DOHH2 (cell line): ENCODE data around the gene FAM81B.

ENCODE experiments used
- H3F3A ChIP-seq: fragments of 200-600 bp; sonication (generic), shearing (Covaris generic); 2 replicates; pipeline ENCODE4 v1.6.0; 2016; ENCODE audit warnings: antibody characterized with exemption, mild to moderate bottlenecking; ENCODE audit not compliant: control insufficient read depth, insufficient read depth
- H3K27ac ChIP-seq: fragments of 200-600 bp; sonication (generic); 2 replicates; pipeline ENCODE4 v1.5.1; 2014; ENCODE audit warnings: low read depth, mild to moderate bottlenecking, low read length, moderate library complexity
- H3K27me3 ChIP-seq: fragments of 200-600 bp; sonication (generic); 2 replicates; pipeline ENCODE4 v1.6.1; 2014; ENCODE audit warnings: mild to moderate bottlenecking, low read length, mixed read lengths; ENCODE audit not compliant: control insufficient read depth
- H3K36me3 ChIP-seq: fragments of 200-600 bp; sonication (generic); 2 replicates; pipeline ENCODE4 v1.6.1; 2014; ENCODE audit warnings: mild to moderate bottlenecking, low read length, moderate library complexity, mixed read lengths; ENCODE audit not compliant: control insufficient read depth
- H3K4me1 ChIP-seq: fragments of 200-600 bp; sonication (generic); 2 replicates; pipeline ENCODE4 v1.6.1; 2014; ENCODE audit warnings: mild to moderate bottlenecking, low read length, mixed read lengths; ENCODE audit not compliant: control insufficient read depth
- H3K4me2 ChIP-seq: fragments of 200-600 bp; sonication (generic); 2 replicates; pipeline ENCODE4 v1.6.0; 2014; ENCODE audit warnings: mild to moderate bottlenecking, low read length, moderate library complexity
- H3K4me3 ChIP-seq: fragments of 200-600 bp; sonication (generic); 2 replicates; pipeline ENCODE4 v1.5.1; 2014; ENCODE audit warnings: mild to moderate bottlenecking, low read length, mixed read lengths
- H3K79me2 ChIP-seq: fragments of 200-600 bp; sonication (generic); 2 replicates; pipeline ENCODE4 v1.6.1; 2014; ENCODE audit warnings: mild to moderate bottlenecking, low read length, mixed read lengths; ENCODE audit not compliant: control insufficient read depth
- H3K9me2 ChIP-seq: fragments of 200-600 bp; sonication (generic); replicated peaks from 2 replicates; pipeline ENCODE4 v1.6.1; 2014; ENCODE audit warnings: mild to moderate bottlenecking, low read length, mixed read lengths; ENCODE audit not compliant: control insufficient read depth
- H3K9me3 ChIP-seq: fragments of 200-600 bp; sonication (generic); 2 replicates; pipeline ENCODE4 v1.6.1; 2014; ENCODE audit warnings: antibody characterized with exemption, low read length, mixed read lengths; ENCODE audit not compliant: control insufficient read depth, insufficient read depth
- H4K20me1 ChIP-seq: fragments of 200-600 bp; sonication (generic); 2 replicates; pipeline ENCODE4 v1.6.0; 2014; ENCODE audit warnings: low read depth, mild to moderate bottlenecking, antibody characterized with exemption, low read length, moderate library complexity; ENCODE audit not compliant: control insufficient read depth, insufficient read depth
- CTCF ChIP-seq: fragments of 200-600 bp; sonication (generic); IDR thresholded peaks from one replicate; pipeline ENCODE4 v1.5.1; 2014; ENCODE audit warnings: antibody characterized with exemption, mild to moderate bottlenecking, low read depth, low read length; ENCODE audit not compliant: poor library complexity, severe bottlenecking
- EZH2phosphoT487 ChIP-seq: fragments of 200-600 bp; sonication (generic); IDR thresholded peaks from 2 replicates; pipeline ENCODE4 v1.6.1; 2017; ENCODE audit warnings: borderline replicate concordance, mild to moderate bottlenecking, antibody characterized with exemption, low read length, moderate library complexity, mixed read lengths

Gene FAM81B

GRCh38 chr5:95406426-95407090 is 15.4 kb downstream of the FAM81B start:
- Histone ChIP-seq H3K4me3 (no peak overlapping the region), H4K20me1 (no peaks in the 10 kb centered on the region), H3F3A (no peaks in the 10 kb centered on the region), H3K4me1 (no peaks in the 10 kb centered on the region), H3K27me3 (no peaks in the 10 kb centered on the region), H3K9me3 (no peaks in the 10 kb centered on the region), H3K9me2 (no peaks in the 10 kb centered on the region), H3K79me2 (no peaks in the 10 kb centered on the region), H3K4me2 (no peak overlapping the region), H3K36me3 (no peaks in the 10 kb centered on the region), H3K27ac (no peak overlapping the region)
- TF ChIP-seq EZH2phosphoT487 = no peak
- TF ChIP-seq CTCF = no peak

- no peak overlapping the region for H3K4me2 ChIP-seq
- no peaks in the 10 kb centered on the region for H3K79me2 ChIP-seq
- H3K9me2 ChIP-seq = no peaks in the 10 kb centered on the region
- H3K27me3 ChIP-seq = no peaks in the 10 kb centered on the region
- no peaks in the 10 kb centered on the region for H3K36me3 ChIP-seq
- H3K9me3 ChIP-seq = no peaks in the 10 kb centered on the region
- H4K20me1 ChIP-seq = no peaks in the 10 kb centered on the region
- H3K27ac ChIP-seq = no peak overlapping the region
- no peaks in the 10 kb centered on the region for H3F3A ChIP-seq
- no peak for TF ChIP-seq CTCF
- no peak for TF ChIP-seq EZH2phosphoT487
- H3K4me1 ChIP-seq = no peaks in the 10 kb centered on the region
- H3K4me3 ChIP-seq = no peak overlapping the region
Measured at GRCh38 chr5:95410279-95410678, 19.1 kb downstream of the FAM81B start.

GRCh38 chr5:95411474-95411873 is 20.3 kb downstream of the FAM81B start:
- Histone ChIP-seq H3K4me1 (no peaks in the 10 kb centered on the region), H3K79me2 (no peaks in the 10 kb centered on the region), H3K9me2 (no peaks in the 10 kb centered on the region), H3K4me2 (no peak overlapping the region), H4K20me1 (no peaks in the 10 kb centered on the region), H3K27me3 (no peaks in the 10 kb centered on the region), H3K36me3 (no peaks in the 10 kb centered on the region), H3K4me3 (no peak overlapping the region), H3K27ac (no peak overlapping the region), H3F3A (no peaks in the 10 kb centered on the region), H3K9me3 (no peaks in the 10 kb centered on the region)
- no peak for TF ChIP-seq CTCF
- no peak for TF ChIP-seq EZH2phosphoT487

GRCh38 chr5:95414451-95414850 is 23.3 kb downstream of the FAM81B start:
- Histone ChIP-seq H3K36me3 (no peaks in the 10 kb centered on the region), H3K9me3 (no peaks in the 10 kb centered on the region), H3K4me3 (no peak overlapping the region), H3K27me3 (no peaks in the 10 kb centered on the region), H3K9me2 (no peaks in the 10 kb centered on the region), H3K4me2 (no peak overlapping the region), H3K27ac (no peak overlapping the region), H3K4me1 (no peaks in the 10 kb centered on the region), H4K20me1 (no peaks in the 10 kb centered on the region), H3K79me2 (no peaks in the 10 kb centered on the region), H3F3A (no peaks in the 10 kb centered on the region)
- no peak for TF ChIP-seq EZH2phosphoT487
- TF ChIP-seq CTCF = no peak
